ENCODE data around the gene PRPF19. TPM values are rescaled to one million over a fixed set of nuclear protein-coding genes. Genes with fewer than 3 reads are reported as not detected.

The PRPF19 gene
- total RNA-seq, 6 donors from 2014 or later: 10.5 to 72.8 (median 55.1) TPM

- Histone ChIP-seq H3K4me1 (peaks cover 32 to 59% (median 39%) of the 10 kb centered on the region in 4 donors), H3K27me3 (no peaks in the 10 kb centered on the region), H3K36me3 (peaks cover 13 to 24% (median 18%) of the 10 kb centered on the region in 4 donors), H3K27ac (peak overlapping the region in 1 of 4 donors; percentile 94), H3K4me3 (no peak overlapping the region), H3K9me3 (no peaks in the 10 kb centered on the region)
- TF ChIP-seq POLR2A (IDR thresholded peaks at IDR 0.05): no peak
- TF ChIP-seq CTCF (IDR thresholded peaks at IDR 0.05): no peak
- TF ChIP-seq POLR2AphosphoS5 (IDR thresholded peaks at IDR 0.05): no peak
- no peak for TF ChIP-seq EP300 (IDR thresholded peaks at IDR 0.05)
- ATAC-seq (ENCODE audit: low FRiP score in 2 of 2) (no peak), DNase-seq (no peak)
- WGBS, 2 donors: 74 to 87% methylated on average over 2 to 3 of the region's 3 CpGs
Observed at GRCh38 chr11:60916669-60917206, 10.4 kb upstream of the PRPF19 start.

DNA sequence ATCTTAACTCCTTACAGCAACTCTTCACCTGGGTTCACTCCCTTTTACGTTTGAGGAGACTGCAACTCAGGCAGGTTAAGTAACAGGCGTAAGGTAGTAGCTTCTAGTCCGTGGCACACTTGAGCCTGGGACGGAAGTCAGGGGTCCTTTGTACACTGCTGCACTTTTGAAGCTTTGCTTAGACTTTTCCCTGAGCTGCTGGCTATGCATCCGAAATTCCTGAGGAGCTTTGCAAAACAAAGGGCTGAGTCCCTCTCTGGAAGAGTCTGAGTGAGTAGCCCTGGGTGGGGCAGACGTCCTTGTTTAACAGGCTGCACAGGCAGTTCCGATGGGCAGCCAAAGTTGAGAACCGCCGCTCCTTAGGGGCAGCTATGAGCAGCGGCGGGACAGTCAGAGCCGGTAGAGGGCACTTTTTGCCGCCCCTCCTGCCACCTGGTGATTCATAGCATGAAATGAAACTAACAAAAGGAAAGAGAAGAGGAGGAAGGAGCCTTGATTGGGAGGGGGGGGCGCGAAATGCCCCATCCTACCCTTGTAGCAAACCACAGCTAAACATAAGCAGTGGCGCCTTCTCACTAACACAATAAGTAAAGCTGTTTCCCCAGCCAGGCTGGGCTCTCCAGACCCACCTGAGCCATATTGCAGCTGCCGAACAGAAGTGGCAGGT, 9.0 kb upstream of the PRPF19 start:
- Histone ChIP-seq H3K9me3 (no peaks in the 10 kb centered on the region), H3K27me3 (no peaks in the 10 kb centered on the region), H3K4me1 (peaks cover 44 to 59% (median 50%) of the 10 kb centered on the region in 4 donors), H3K36me3 (peaks cover 0 to 10% (median 5%) of the 10 kb centered on the region in 4 donors), H3K27ac (peak overlapping the region; percentile 81 to 94 (median 92)), H3K4me3 (peak overlapping the region; percentile 60 to 84 (median 76))
- DNase-seq: peak in 1 of 2 donors; percentile 89
- peak; percentile 70 to 77 for ATAC-seq (ENCODE audit: low FRiP score in 2 of 2)
- TF ChIP-seq EP300 (IDR thresholded peaks at IDR 0.05) (no peak), CTCF (IDR thresholded peaks at IDR 0.05) (peak in 4 of 6 experiments; percentile 16 to 47 (median 28)), POLR2A (IDR thresholded peaks at IDR 0.05) (peak in 1 of 4 donors; percentile 19), POLR2AphosphoS5 (IDR thresholded peaks at IDR 0.05) (peak in 1 of 2 donors; percentile 26)
- 4 to 7% methylated on average over 17 of the region's 17 CpGs for WGBS, 2 donors

DNA sequence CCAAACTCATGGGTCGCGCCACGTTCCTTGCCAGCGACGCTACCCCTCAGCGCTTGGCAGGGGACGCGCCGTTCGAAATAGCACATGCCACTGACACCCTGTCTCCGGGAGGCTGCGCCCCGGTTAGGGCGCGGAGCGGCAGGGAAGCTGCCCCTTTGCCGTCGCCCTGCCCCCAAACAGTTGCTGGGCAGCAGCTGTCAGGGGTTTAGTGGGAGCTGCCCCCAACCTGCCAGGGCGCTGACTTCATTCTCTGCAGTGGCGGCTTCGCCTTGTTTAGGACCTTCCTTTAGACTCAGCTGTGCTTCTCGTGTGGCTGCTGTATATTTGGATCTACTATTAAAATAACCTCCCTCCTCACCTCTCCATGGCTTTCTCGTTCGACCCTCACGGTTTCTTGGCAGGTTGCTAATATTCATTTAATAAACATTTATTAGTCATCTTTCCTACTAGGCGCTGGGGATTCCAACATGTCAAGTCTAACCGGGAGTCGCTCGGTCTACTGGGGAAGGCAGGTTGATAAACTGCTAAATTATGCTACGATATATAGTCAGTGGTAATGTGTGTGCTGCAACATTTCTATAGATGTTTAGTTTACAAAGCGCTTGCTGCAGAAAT, 8.4 kb upstream of the PRPF19 start:
- H3K4me3 ChIP-seq: peak overlapping the region; percentile 60 to 84 (median 76)
- peak in 1 of 2 donors; percentile 39 for DNase-seq
- 1% methylated on average over 21 to 31 of the region's 31 CpGs for WGBS, 2 donors
- H3K27me3 ChIP-seq: no peaks in the 10 kb centered on the region
- H3K9me3 ChIP-seq: no peaks in the 10 kb centered on the region
- H3K4me1 ChIP-seq: peaks cover 44 to 59% (median 50%) of the 10 kb centered on the region in 4 donors
- TF ChIP-seq POLR2AphosphoS5 (IDR thresholded peaks at IDR 0.05): no peak
- no peak for TF ChIP-seq POLR2A (IDR thresholded peaks at IDR 0.05)
- no peak for TF ChIP-seq CTCF (IDR thresholded peaks at IDR 0.05)
- peak overlapping the region; percentile 81 to 94 (median 92) for H3K27ac ChIP-seq
- H3K36me3 ChIP-seq: peaks cover 0 to 4% (median 1%) of the 10 kb centered on the region in 4 donors
- ATAC-seq (ENCODE audit: low FRiP score in 2 of 2): peak; percentile 44 to 60

- ATAC-seq (ENCODE audit: low FRiP score in 2 of 2) (peak; percentile 86 to 90), DNase-seq (peak; percentile 91)
- Histone ChIP-seq H3K36me3 (no peaks in the 10 kb centered on the region), H3K27ac (peak within 1 kb of the TSS; percentile 81 to 94 (median 92)), H3K27me3 (no peaks in the 10 kb centered on the region), H3K4me3 (peak within 1 kb of the TSS; percentile 60 to 84 (median 76)), H3K9me3 (no peaks in the 10 kb centered on the region), H3K4me1 (peaks cover 44 to 57% (median 45%) of the 10 kb centered on the region in 4 donors)
- TF ChIP-seq POLR2AphosphoS5 (IDR thresholded peaks at IDR 0.05) (peak; percentile 59 to 76), POLR2A (IDR thresholded peaks at IDR 0.05) (peak in 2 of 4 donors; percentile 22 to 58), EP300 (IDR thresholded peaks at IDR 0.05) (no peak), CTCF (IDR thresholded peaks at IDR 0.05) (peak in 2 of 6 experiments; percentile 3 to 17)
- 0% methylated on average over 29 to 61 of the region's 70 CpGs for WGBS, 2 donors
Observed at GRCh38 chr11:60913793-60914632, 7.6 kb upstream of the PRPF19 start, which contains the start of gene TMEM109. TMEM109 (plus strand) TSS chr11:60914158; CDS start chr11:60919694, 5,536 bp downstream.
